Peyer's patch (tissue), 4 donors: ENCODE results near the gene SPECC1L.
"Not testable (repeated sequence)": the region's sequence is repeated elsewhere in the genome, so short reads cannot be mapped to it uniquely, and the experiment has no call there.

ENCODE experiments used
- POLR2A ChIP-seq, 2 donors: fragments of 450-650 bp; IDR thresholded peaks; one replicate each; pipeline ENCODE4 v1.5.1; 2017; ENCODE audit warnings: antibody characterized with exemption in 2 of 2, mild to moderate bottlenecking in 2 of 2, moderate library complexity in 2 of 2
- TF ChIP-seq, protein P1 (sequence below), 6 experiments: fragments of 450-650 bp in 4 of 6; fragments of 200-600 bp in 2 of 6; sonication (generic) in 1 of 6; IDR thresholded peaks; one replicate each; pipeline ENCODE4 v1.5.1; 2017 to 2019; ENCODE audit warnings: antibody characterized with exemption in 6 of 6, mild to moderate bottlenecking in 3 of 6, moderate library complexity in 1 of 6

DNA sequence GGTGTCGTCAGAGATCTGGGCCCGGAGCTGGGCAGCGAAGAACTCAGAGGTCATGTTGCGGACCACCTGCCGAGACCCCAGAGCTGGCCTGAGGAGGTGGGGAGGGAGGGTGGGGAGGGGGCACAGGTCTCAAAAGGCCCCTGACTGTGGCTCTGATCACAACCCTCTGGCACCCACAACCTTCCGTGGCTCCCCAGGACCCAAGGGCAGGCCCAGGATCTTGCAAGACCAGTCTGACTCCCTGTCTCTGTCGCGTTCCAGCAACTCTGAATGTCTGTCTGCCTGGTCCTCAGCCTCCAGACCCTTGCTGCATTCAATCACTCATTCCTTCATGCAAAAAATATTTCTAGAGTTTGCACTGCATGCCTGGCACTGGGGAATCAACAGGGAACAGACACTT, 21.2 kb upstream of the SPECC1L start:
- TF ChIP-seq, protein P1, sequence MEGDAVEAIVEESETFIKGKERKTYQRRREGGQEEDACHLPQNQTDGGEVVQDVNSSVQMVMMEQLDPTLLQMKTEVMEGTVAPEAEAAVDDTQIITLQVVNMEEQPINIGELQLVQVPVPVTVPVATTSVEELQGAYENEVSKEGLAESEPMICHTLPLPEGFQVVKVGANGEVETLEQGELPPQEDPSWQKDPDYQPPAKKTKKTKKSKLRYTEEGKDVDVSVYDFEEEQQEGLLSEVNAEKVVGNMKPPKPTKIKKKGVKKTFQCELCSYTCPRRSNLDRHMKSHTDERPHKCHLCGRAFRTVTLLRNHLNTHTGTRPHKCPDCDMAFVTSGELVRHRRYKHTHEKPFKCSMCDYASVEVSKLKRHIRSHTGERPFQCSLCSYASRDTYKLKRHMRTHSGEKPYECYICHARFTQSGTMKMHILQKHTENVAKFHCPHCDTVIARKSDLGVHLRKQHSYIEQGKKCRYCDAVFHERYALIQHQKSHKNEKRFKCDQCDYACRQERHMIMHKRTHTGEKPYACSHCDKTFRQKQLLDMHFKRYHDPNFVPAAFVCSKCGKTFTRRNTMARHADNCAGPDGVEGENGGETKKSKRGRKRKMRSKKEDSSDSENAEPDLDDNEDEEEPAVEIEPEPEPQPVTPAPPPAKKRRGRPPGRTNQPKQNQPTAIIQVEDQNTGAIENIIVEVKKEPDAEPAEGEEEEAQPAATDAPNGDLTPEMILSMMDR (IDR thresholded peaks at IDR 0.05), result not testable (repeated sequence)
- TF ChIP-seq POLR2A (IDR thresholded peaks at IDR 0.05), result not testable (repeated sequence)
